Measurements from ENCODE around the gene FANCE.

DNA sequence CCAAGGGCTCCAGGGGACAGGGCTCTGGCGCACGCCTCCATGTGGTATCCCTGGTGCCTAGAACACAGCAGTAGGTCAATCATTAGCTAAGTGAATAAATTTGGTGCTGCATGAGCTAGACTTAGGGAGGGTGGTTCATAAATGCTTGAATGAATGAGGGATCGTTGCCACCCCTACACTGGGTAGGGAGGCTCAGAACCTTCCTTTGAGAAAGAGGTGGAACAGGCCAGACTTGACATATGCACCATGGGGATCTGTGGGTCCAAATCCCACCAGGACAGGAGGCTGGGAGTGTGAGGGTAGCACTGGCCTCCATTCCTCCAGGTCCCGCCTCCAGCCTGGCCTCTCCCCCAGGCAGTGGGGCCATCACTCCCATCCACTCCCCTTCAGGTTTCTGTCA, 30.9 kb downstream of the FANCE start:
- TF ChIP-seq, protein P1, sequence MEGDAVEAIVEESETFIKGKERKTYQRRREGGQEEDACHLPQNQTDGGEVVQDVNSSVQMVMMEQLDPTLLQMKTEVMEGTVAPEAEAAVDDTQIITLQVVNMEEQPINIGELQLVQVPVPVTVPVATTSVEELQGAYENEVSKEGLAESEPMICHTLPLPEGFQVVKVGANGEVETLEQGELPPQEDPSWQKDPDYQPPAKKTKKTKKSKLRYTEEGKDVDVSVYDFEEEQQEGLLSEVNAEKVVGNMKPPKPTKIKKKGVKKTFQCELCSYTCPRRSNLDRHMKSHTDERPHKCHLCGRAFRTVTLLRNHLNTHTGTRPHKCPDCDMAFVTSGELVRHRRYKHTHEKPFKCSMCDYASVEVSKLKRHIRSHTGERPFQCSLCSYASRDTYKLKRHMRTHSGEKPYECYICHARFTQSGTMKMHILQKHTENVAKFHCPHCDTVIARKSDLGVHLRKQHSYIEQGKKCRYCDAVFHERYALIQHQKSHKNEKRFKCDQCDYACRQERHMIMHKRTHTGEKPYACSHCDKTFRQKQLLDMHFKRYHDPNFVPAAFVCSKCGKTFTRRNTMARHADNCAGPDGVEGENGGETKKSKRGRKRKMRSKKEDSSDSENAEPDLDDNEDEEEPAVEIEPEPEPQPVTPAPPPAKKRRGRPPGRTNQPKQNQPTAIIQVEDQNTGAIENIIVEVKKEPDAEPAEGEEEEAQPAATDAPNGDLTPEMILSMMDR (conservative IDR thresholded peaks at IDR 0.05) = no peak
- TF ChIP-seq EZH2 (IDR thresholded peaks at IDR 0.05; ENCODE audit: low read depth) = no peak
